T-helper 1 cell treated with Interleukin-12 subunit alpha and Interleukin-12 subunit beta and Interleukin-4 antibody, amounts not matched to agents 30 ng/mL and 1 ng/mL, for 36 hours (primary cell): Measurements from ENCODE around the gene YJU2. TPM values are rescaled to one million over a fixed set of nuclear protein-coding genes. Genes with fewer than 3 reads are reported as not detected.
"Not testable (repeated sequence)": the region's sequence is repeated elsewhere in the genome, so short reads cannot be mapped to it uniquely, and the experiment has no call there.

Experiments
- intact Hi-C: fragments of 100-400 bp; cut with micrococcal nuclease; formaldehyde crosslinking; loops from one replicate; pipeline ENCODE4 v1.15.1; 2024
- total RNA-seq: library from RNA; stranded (reverse); gene quantifications from 2 replicates; pipeline ENCODE4 v1.2.3, GENCODE V29; 2022

Gene YJU2
- total RNA-seq, 1 donor from 2014 or later = 31.3 TPM

DNA sequence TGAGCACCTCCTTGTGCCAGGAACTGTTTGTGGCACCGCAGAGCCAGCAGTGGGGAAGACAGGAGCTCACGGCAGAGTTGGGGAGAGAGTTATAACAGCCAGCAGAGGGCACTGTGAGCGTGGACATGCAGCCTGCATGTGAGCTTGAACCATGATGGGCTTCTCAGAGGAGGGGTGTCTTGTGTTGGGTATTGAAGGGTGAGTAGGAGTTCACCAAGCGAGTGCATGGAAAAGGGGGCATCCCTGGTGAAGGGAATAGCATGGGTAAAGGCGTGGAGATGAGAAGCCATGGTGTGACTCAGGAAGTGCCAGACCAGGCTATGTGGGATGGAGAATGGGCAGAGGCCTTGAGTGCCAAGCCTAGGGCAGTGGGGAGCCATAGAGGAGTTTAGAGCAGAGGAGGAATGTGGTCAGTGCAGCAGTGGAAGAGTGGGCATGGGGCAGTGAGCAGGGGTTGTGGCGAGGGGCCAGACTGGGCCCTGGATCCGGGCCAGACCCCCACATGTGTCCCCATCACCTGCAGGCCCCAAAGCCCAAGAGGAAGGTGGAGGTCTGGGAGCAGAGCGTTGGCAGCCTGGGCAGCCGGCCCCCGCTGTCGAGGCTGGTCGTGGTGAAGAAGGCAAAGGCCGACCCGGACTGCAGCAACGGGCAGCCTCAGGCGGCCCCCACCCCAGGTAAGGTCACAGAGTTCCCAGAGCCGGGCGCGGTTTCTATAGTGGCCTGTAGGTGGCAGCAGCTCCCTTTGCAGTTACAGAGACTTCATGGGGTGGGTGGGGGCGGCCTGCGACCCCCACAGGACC lies 20.4 kb downstream of the YJU2 start:
- intact Hi-C loops = loop anchor here (1.0 to 2.0 kb wide), 5 partner anchors 76 to 258 kb away; partner anchors contain the start of genes MPND and SH3GL1

DNA sequence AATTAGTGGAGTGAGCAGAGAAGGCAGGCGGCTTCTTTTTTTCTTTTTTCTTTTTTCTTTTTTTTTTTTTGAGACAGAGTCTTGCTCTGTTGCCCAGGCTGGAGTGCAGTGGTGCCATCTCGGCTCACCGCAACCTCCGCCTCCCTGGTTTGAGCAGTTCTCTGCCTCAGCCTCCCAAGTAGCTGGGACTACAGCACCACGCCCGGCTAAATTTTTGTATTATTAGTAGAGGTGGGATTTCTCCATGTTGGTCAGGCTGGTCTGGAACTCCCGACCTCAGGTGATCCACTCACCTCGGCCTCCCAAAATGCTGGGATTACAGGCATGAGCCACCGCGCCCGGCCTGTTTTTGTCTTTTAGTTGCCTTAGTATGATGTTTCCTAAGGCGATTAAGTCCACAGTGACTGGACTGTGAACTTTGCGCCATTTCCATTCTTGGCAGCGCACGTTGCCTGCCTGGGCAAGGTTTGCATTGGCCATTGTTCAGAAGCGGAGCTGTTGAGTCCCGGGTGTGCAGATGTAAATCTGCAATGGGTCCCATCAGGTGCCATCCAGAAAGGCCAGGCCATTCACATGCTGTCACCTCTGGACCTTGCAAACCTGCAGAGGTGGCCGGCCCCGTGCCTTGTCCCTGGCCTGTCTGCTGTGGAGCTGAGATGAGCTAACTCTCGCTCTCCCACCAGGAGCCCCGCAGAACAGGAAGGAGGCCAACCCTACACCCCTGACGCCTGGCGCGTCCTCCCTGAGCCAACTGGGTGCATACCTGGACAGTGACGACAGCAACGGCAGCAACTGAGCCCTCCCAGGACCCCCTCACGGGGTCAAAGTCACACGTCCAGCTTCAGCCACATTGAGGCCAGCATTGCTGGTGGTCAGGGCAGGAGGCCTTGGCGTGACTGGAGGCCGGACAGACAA lies 21.3 kb downstream of the YJU2 start:
- intact Hi-C loops = loop anchor here (1.0 to 2.0 kb wide), 5 partner anchors 75 to 257 kb away; partner anchors contain the start of genes MPND and SH3GL1

DNA sequence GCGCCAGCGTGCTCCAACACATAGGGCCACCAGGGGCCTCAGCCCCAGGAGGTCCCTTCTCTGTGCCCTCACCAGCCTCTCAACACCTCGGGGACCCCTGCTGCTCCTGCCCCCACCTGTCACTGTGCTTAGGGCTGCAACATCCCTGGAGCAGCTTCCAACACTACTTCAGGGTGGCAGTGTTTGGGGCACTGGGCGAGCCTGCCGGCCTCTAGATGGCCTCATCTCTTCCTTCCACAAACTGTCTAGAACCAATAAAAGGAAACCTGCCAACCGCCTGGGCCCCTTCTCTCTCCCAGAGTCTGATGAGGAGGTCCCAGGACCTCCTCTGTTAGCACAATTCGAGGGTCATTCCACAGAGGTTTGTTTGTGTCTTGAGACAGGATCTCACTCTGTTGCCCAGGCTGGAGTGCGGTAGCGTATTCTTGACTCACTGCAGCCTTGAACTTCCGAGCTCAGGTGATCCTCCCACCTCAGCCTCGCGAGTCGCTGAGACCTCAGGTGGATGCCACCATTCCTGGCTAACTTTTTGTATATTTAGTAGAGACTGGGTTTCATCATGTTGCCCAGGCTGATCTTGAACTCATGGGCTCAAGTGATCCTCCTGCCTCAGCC lies 22.0 kb downstream of the YJU2 start:
- intact Hi-C loops = no loop called here

- intact Hi-C loops = no loop called here
These were observed 26.0 kb downstream of the YJU2 start for GRCh38 chr19:4272894-4273293.

GRCh38 chr19:4274321-4274686 lies 27.4 kb downstream of the YJU2 start:
- intact Hi-C loops = not testable (repeated sequence)

- intact Hi-C loops = no loop called here
These were observed 30.4 kb downstream of the YJU2 start for GRCh38 chr19:4277191-4277696.

DNA sequence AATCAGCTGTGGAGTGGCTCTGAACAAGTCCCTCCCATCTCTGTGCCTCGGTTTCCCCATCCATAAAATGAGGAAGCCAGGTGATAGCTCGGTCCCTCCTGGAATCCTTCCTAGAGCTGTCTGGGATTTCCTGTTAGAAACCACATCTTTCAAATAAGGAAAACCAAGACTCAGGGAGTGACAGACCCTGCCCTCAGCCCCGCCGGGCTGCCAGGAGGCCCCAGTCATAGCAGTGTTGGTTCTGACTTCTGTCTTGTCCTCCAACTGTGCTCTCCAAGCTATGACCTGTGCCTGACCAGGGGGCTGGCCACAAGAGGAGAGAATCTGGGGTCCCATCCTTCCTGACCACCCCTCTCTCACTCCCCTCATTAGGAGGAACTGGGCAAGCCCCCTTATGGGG lies 31.1 kb downstream of the YJU2 start:
- intact Hi-C loops = no loop called here

GRCh38 chr19:4278419-4279266 lies 31.8 kb downstream of the YJU2 start, which contains the start of gene SHD:
Gene SHD (plus strand): TSS chr19:4279266. CDS start chr19:4280064, 798 bp downstream.
- intact Hi-C loops = no loop called here

- intact Hi-C loops = no loop called here
These were observed 32.3 kb downstream of the YJU2 start for GRCh38 chr19:4279267-4279529.

DNA sequence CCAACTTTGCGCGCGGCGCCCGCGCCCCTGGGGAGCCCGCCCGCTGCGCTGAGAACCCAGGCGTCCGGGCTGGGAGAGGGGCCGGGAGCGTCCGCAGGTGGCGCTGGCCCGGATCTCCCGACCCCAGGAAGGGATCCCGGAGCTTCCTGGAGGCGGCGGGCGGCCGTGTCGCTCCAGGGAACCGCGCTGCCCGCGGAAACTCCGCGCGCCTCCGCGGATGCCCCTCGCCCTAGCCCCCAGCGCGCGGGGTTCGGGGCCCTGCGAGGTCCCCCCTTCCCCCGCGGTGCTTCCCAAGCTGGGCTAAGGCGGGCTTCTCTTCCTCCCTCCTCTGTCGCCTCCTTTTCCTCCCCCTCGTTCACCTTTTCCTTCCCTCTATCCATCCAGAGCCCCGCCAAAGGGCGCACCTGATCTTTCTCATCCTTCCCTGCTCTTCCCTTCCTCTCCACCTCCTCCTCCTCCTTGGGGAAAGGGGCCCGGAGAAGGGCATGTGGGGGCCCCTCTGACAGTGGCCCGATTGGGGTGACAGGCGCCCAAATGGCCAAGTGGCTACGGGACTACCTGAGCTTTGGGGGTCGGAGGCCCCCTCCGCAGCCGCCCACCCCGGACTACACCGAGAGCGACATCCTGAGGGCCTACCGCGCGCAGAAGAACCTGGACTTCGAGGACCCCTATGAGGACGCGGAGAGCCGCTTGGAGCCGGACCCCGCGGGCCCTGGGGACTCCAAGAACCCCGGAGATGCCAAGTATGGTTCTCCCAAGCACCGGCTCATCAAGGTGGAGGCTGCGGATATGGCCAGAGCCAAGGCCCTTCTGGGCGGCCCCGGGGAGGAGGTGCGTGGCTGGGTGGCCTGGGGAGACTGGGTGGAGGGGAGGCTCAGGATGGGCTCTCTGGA lies 32.9 kb downstream of the YJU2 start:
- intact Hi-C loops = no loop called here

- intact Hi-C loops = no loop called here
These were observed 37.5 kb downstream of the YJU2 start for GRCh38 chr19:4284176-4284958.

GRCh38 chr19:4284974-4285373 lies 38.1 kb downstream of the YJU2 start:
- intact Hi-C loops = no loop called here

GRCh38 chr19:4286141-4286540 lies 39.3 kb downstream of the YJU2 start:
- intact Hi-C loops = not testable (repeated sequence)

DNA sequence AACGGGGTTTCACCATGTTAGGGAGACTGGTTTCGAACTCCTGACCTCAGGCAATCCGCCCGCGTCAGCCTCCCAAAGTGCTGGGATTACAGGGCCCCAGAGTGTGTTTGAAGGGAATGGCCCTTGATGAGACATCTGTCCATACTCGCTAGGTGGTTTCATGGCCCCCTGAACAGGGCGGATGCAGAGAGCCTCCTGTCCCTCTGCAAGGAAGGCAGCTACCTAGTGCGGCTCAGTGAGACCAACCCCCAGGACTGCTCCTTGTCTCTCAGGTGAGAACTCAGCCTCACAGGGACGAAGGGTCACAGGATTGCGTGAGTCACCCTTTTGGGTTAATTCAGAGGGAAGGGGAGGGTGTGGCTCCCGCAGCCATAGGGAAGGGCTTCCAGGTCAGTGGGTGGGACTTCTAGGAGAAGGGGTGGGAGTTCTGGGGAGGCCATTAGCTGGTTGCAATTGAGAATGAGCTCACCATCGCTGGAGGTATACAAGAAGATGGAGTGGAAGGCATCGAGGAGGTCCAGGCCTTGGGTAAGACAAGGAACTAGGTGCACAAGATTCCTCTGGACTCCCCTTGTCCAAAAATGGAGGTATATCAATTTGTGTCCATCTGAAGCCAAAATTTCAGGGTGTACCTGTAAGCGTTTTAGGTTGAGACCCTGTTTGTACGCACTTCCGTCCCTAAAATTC lies 41.4 kb downstream of the YJU2 start:
- intact Hi-C loops = no loop called here

DNA sequence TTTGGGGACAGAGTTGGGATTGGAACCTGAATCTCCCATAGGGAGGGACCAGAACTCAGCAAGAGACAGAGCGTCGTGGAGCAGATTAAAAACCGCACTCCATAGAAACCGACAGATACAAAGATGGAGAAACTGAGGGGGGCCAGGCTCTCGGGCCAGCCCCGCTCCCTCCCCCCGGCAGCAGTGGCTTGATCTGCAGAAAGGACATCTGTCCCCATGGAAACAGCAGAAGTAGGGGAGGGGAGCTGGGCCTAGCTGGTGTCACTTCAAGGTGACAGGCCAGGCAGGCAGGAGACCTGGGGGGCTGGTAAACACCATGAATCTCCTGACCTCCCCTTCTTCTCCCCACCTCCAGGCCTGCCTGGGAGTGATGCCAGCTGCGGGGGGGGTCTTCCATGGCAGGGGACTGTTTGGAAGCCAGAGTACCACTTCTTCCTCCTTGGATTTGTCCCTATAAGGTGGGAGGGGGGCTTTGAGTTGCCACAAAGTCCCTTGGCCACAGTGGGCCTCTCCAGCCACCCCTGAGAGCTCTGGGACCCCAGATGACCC lies 44.4 kb downstream of the YJU2 start:
- intact Hi-C loops = no loop called here

GRCh38 chr19:4292515-4292914 lies 45.6 kb downstream of the YJU2 start:
- intact Hi-C loops = no loop called here

GRCh38 chr19:4294389-4294788 lies 47.5 kb downstream of the YJU2 start:
- intact Hi-C loops = no loop called here
